RPMI7951 (cell line): ENCODE data around the gene IDH3A. TPM values are rescaled to one million over a fixed set of nuclear protein-coding genes. Genes with fewer than 3 reads are reported as not detected.

Experiments
- DNase-seq: peaks from one replicate; pipeline ENCODE4 v3.0.0-alpha.2; 2012; ENCODE audit warnings: low read depth
- total RNA-seq: library from RNA; depleted of rRNA; stranded (reverse); fragments of >200 nt; shearing (Covaris generic); gene quantifications from 2 replicates; pipeline ENCODE4 v1.2.3, GENCODE V29; 2014; rRNA removed

Gene IDH3A
- 43.6 and 54.9 TPM in 2 replicates for total RNA-seq

GRCh38 chr15:78149068-78149804 is at the start of gene IDH3A:
IDH3A (plus strand) TSS chr15:78149362; CDS start chr15:78149404, 42 bp downstream.
- peak; percentile 94 for DNase-seq

- no peak for DNase-seq
Observed at GRCh38 chr15:78100886-78101285, 48.3 kb upstream of the IDH3A start.

GRCh38 chr15:78101423-78102105 is 47.6 kb upstream of the IDH3A start:
- no peak for DNase-seq

GRCh38 chr15:78102211-78102610 is 47.0 kb upstream of the IDH3A start:
- DNase-seq, result no peak

DNA sequence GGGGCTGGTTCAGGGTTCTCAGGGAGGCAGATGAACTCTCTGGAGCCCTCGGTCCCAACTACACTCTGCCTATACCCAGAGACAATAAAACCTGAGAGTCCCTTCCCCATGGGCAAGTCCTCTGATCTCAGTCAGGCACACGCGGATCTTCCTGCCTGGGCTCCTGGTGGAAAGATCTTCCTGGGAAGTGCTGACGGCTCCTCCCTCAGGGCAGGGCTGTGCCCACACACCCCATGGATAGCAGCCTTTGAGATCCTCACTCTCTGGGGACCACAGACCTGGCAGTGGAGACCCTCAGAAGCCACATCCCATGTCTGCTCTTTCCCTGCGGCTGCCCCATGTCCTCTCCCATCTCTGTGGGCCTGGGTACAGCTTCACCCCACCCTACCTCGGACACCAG is 46.4 kb upstream of the IDH3A start:
- no peak for DNase-seq

DNA sequence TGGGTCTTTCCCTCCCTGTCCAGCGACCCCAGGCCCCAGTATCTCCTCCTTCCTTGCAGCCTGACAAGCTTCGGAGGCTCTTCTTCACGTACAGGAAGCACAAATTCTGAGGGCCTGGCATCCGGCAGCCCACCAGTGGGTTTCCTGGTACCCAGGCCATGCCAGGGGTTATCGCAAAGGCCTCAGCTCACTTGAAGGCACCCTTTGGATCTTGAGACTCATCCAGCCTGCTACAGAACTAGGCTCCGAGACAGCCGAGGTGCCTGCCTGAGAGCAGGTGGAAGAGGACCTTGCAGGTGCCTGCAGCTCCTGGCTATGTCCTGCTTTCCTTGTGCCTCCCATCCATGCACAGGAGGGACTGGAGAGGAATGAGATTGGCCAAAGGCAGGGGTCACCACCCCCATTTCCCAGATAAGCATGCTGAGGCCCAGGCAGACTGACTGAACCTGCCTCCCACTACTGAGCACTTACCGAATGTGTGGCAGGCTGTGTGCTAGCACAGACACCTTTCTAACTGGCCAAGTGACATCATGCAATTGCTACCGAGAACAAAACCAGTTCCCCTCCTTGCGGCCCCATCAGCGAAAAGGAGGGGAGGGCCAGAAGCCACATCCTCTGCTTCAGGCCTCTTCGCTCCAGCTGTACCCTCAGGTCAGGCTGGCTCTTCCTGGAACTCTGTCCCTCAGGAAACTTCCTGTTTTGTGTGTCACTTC is 45.6 kb upstream of the IDH3A start:
- no peak for DNase-seq

GRCh38 chr15:78104119-78104479 is 45.1 kb upstream of the IDH3A start:
- no peak for DNase-seq

GRCh38 chr15:78104566-78105475 is 44.3 kb upstream of the IDH3A start:
- DNase-seq, result no peak

DNA sequence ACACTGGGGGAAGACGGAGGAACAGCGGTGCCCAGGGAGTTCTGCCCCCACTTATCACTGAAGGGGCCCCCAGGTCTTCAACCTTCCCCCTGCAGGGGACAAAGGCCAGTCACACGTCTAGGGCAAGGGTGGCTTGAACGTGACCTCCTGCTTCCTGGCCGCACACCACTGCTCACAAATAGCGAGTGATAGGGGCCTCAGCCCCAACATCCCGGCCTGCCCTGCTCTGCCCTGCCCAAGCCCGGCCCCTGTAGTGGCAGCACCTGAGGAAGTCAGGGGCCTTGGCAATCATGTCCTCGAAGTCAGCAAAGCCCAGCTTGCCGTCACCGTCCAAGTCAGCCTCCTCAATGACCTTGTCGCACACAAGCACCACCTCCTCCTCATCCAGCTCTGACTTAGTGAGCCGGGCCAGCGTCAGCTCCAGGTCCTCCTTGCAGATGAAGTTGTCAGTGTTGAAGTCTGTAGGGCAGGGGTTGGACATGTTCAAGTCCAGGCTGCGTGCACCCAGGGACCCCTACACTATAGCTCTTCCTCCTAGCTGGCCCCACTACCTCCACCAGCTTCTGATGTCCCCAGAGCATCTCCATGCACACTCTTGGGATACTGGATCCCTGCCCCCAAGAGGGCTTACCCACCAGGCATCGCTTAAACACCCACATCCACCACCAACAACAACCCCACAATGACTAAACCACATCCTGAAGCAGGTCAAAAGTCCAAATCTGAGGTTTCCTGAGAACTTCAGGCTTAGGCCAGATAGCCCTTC is 43.5 kb upstream of the IDH3A start:
- peak; percentile 69 for DNase-seq

DNA sequence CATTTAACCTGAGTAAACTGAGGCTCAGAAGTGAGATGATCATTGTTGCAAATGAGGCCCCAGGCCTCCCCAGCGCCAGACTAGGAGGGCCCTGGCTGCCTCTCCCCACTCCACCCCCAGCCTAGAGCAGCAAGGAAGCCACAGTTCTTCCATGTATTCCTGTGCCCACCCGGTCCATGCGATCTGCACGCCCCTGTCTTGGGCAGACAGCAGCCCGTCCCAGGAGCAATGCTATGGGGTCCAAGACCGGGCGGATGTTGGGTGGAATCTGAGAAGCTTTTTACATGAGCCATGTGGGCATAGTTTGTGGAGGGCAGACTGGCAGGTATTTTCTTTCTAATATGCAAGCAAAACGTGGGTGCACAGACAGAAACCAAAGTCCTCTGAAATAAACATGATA is 41.7 kb upstream of the IDH3A start:
- no peak for DNase-seq

- DNase-seq, result peak; percentile 86
Observed at GRCh38 chr15:78108300-78109084, 40.7 kb upstream of the IDH3A start.

GRCh38 chr15:78109156-78109555 is 40.0 kb upstream of the IDH3A start:
- no peak for DNase-seq

DNA sequence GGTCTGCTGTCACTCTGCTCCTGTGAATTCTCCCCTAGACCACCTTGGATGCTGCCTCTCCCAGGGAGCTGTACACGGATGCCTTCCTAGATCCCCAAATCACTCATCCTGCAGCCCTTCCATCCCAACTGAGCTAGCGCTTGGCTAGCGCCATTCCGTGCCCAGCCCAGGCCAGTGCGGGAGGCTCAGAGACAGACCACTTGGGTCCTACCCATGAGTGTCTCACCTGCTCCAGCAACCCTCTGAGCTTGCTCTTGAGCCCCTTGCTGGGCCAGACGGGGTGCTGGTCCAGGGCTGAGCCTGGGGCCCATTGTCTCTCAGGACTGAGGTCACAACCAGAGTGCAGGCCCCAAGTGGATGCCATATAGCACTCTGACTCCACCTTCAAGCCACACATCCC is 39.1 kb upstream of the IDH3A start:
- no peak for DNase-seq

DNA sequence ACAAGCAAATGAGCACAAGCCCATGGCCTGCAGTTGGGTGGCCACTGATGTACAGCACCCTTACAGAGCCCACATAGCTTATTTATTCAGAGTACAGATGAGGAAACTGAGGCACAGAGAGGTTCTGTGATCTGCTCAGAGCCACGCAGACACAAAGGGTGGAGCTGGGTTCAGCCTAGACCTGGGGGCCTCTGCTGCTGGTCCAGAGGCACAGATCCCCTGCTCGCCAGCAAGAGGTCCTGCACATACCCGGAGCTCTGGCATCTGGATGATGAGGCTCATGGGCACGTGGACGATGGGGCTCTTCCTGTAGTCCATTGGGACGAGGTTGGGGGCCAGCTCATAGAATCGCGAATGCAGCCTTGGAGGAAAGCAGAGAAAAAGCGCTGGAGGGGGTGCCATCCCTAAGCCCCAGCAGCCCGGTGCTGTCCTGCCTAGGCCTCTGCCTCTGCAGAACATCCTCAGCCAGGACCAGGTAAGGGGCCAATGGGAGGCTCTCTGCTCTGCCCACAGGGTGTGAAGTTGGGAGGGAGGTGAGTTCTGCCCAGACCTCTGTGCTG is 38.2 kb upstream of the IDH3A start:
- DNase-seq, result no peak

- DNase-seq, result no peak
Observed at GRCh38 chr15:78111788-78112187, 37.4 kb upstream of the IDH3A start.

DNA sequence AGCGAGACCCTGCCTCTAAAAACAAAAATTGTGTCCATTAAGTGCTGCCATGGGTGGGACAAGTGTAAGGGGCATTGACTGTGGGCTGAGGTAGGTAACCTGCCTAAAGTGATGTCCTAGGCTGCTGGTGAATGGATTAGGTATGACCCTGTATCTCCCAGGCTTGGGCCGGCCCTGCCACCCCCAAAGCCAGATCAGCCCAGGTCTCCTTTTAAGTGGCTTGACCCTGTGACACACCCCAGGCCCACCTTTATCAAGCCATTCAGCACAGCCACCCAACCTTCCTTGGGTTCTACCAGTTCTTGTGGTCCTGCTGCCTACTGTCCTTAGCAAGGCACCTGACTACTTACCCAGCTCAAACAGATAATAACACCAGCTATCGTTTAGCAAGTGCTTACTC is 36.6 kb upstream of the IDH3A start:
- DNase-seq, result no peak

DNA sequence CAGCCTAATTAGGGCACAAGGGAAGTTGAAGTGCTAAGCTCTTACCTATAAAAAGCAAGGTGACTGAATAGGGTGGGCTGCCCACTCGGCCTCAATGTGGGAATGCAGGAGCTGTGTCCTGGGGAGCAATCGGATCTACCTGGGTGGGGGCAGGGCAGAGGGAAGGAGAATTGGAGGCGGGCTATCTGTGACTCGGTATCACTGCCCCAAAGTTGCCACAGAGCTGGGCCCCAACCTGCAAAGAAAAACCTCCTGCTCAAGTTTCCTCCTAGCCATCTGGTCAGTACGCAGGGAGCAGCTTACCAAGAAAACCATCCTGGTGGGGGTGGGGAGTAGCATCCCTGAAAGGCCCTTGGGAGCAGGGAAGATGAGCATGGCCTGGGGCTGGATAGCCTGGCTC is 28.6 kb upstream of the IDH3A start:
- no peak for DNase-seq

GRCh38 chr15:78125267-78125666 is 23.9 kb upstream of the IDH3A start:
- no peak for DNase-seq

DNA sequence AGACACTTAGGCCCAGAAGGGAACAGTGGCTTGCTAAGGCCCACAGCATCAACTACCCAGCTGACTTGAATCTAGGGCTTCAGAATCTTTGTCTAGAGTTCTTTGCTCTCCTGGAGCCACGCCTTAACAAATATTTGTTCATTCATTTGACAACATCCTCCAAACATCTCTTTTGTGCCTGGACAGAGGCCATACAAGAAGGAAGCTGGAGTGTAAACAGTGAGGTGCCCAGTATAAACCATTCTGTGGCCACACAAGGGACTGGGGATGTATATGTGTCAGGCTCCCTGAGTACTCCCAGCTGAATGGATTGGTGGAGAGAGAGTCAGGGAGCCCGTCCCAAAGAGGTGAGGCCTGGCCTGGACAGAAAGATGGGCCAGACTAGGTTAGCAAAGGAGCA is 21.3 kb upstream of the IDH3A start:
- no peak for DNase-seq
